ENCODE measurements around the gene SPATC1L. TPM values are rescaled to one million over a fixed set of nuclear protein-coding genes. Genes with fewer than 3 reads are reported as not detected.

Gene SPATC1L
- polyA plus RNA-seq, 2 of the 4 experiments (the other 2 are of a cell fraction) = 0.14 TPM; not detected in 1

DNA sequence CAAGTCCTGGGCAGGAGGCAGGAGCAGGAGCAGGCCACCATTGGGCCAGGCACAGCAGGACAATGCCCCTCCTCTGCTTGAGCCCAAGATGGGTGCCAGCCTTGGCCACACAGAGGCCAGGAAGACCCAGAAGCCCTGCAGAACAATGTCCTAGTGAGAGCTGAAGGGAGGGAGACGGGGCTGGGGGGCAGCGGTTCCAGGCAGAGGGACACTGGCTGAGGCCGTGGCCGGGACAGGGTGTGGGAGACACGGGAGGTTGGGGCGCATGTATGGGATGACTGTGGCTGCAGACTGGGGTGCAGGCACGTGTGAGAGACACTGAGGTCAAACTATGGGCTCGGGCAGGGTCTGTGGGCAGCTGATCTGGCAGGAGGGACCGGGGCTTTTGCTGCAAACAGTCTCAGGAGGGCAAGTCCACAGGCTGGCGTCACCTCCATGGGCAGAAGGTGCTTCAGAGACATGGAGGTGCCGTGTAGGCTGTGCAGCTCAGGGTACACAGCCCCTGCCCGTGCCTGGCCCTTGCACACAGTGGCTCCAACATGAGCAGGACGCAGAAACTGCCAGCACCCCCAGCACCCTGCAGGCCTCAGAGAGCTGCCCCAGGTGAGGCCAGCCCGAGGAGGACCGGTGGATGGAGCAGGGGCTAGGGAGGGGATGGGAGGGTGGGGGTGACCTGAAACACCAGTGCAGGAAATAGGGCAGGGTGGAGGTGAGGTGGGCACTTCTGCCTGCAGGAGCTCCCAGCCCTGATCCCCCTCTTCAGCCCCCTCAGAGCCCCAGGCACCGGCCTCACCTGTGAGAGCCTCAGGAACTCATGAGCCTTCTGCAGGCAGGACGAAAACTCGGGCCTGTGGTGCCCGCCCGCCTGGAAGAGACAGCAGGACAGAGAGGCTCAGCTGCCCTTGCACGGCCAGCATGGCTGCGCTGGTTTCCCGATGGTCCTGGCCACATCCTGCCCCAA, 24.8 kb upstream of the SPATC1L start:
- H3K27ac ChIP-seq = no peak overlapping the region
- TF ChIP-seq CBX8 (IDR thresholded peaks at IDR 0.05) (no peak), RARB (CRISPR knock-in tag; IDR thresholded peaks at IDR 0.05) (no peak), PHF8 (IDR thresholded peaks at IDR 0.05; ENCODE audit: borderline replicate concordance, low read depth) (no peak), EHMT2 (IDR thresholded peaks at IDR 0.05; ENCODE audit: low read depth) (no peak), NR3C1 (IDR thresholded peaks at IDR 0.05) (no peak), ESRRA (IDR thresholded peaks at IDR 0.05; ENCODE audit: borderline replicate concordance, low read length) (no peak), ZC3H11A (IDR thresholded peaks at IDR 0.05) (no peak), EHF (CRISPR knock-in tag; IDR thresholded peaks at IDR 0.05) (no peak), KDM1A (IDR thresholded peaks at IDR 0.05; ENCODE audit: low read depth) (no peak), NPAS2 (CRISPR knock-in tag; IDR thresholded peaks at IDR 0.05; ENCODE audit: borderline replicate concordance) (no peak)
- TF ChIP-seq, protein P1, sequence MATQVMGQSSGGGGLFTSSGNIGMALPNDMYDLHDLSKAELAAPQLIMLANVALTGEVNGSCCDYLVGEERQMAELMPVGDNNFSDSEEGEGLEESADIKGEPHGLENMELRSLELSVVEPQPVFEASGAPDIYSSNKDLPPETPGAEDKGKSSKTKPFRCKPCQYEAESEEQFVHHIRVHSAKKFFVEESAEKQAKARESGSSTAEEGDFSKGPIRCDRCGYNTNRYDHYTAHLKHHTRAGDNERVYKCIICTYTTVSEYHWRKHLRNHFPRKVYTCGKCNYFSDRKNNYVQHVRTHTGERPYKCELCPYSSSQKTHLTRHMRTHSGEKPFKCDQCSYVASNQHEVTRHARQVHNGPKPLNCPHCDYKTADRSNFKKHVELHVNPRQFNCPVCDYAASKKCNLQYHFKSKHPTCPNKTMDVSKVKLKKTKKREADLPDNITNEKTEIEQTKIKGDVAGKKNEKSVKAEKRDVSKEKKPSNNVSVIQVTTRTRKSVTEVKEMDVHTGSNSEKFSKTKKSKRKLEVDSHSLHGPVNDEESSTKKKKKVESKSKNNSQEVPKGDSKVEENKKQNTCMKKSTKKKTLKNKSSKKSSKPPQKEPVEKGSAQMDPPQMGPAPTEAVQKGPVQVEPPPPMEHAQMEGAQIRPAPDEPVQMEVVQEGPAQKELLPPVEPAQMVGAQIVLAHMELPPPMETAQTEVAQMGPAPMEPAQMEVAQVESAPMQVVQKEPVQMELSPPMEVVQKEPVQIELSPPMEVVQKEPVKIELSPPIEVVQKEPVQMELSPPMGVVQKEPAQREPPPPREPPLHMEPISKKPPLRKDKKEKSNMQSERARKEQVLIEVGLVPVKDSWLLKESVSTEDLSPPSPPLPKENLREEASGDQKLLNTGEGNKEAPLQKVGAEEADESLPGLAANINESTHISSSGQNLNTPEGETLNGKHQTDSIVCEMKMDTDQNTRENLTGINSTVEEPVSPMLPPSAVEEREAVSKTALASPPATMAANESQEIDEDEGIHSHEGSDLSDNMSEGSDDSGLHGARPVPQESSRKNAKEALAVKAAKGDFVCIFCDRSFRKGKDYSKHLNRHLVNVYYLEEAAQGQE (IDR thresholded peaks at IDR 0.05) = no peak
- TF ChIP-seq, protein P2, sequence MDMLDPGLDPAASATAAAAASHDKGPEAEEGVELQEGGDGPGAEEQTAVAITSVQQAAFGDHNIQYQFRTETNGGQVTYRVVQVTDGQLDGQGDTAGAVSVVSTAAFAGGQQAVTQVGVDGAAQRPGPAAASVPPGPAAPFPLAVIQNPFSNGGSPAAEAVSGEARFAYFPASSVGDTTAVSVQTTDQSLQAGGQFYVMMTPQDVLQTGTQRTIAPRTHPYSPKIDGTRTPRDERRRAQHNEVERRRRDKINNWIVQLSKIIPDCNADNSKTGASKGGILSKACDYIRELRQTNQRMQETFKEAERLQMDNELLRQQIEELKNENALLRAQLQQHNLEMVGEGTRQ (IDR thresholded peaks at IDR 0.05) = no peak
- ChIA-PET CTCF (no interaction called here), POLR2A (no interaction called here)
- FAIRE-seq = no peak
- no peak for DNase-seq (ENCODE audit: low read depth in 1 of 2, low spot score in 1 of 2)
- H3K9me3 ChIP-seq = no peaks in the 10 kb centered on the region
- WGBS (ENCODE audit: missing lambda C conversion rate) = 85% methylated on average over 13 of the region's 23 CpGs
- H3K4me2 ChIP-seq = no peak overlapping the region
- no peaks in the 10 kb centered on the region for H3K4me1 ChIP-seq
- no peak overlapping the region for H3K4me3 ChIP-seq
- no peak for ATAC-seq

DNA sequence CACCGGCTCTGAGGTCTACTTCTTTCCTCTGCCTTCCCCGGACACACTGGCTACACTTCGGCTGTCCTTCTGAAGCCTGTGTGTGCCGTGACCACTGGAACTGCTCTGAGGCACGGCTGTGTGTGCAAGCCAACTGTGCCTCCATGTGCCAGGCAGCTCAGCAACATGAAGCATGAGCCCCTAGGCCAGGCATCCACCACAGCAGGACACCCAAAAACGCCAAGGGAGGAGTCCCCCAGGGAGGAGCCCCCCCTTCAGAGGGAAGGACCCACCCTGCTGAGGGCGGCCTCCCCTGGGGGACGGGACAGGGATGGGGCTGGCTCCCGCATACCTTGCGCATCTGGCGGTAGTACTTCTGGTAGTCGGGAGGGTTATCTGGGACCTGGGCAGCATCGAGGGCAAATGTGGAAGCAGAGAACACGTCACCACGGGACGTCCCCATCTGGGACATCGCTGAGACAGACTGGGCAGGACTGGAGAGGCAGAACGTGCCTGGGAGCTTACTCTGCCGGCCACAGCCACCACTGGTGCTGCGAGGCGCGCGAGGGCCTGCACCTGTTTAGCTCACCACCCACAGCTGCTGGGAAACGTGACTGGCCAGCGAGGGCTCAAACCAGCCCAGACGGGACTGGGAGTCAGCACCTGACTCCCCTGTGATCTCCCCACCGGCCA, 23.8 kb upstream of the SPATC1L start:
- no peak for TF ChIP-seq ESRRA (IDR thresholded peaks at IDR 0.05; ENCODE audit: borderline replicate concordance, low read length)
- TF ChIP-seq, protein P3, sequence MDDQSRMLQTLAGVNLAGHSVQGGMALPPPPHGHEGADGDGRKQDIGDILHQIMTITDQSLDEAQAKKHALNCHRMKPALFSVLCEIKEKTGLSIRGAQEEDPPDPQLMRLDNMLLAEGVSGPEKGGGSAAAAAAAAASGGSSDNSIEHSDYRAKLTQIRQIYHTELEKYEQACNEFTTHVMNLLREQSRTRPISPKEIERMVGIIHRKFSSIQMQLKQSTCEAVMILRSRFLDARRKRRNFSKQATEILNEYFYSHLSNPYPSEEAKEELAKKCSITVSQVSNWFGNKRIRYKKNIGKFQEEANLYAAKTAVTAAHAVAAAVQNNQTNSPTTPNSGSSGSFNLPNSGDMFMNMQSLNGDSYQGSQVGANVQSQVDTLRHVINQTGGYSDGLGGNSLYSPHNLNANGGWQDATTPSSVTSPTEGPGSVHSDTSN (IDR thresholded peaks at IDR 0.05) = no peak
- TF ChIP-seq, protein P4, sequence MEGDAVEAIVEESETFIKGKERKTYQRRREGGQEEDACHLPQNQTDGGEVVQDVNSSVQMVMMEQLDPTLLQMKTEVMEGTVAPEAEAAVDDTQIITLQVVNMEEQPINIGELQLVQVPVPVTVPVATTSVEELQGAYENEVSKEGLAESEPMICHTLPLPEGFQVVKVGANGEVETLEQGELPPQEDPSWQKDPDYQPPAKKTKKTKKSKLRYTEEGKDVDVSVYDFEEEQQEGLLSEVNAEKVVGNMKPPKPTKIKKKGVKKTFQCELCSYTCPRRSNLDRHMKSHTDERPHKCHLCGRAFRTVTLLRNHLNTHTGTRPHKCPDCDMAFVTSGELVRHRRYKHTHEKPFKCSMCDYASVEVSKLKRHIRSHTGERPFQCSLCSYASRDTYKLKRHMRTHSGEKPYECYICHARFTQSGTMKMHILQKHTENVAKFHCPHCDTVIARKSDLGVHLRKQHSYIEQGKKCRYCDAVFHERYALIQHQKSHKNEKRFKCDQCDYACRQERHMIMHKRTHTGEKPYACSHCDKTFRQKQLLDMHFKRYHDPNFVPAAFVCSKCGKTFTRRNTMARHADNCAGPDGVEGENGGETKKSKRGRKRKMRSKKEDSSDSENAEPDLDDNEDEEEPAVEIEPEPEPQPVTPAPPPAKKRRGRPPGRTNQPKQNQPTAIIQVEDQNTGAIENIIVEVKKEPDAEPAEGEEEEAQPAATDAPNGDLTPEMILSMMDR (IDR thresholded peaks at IDR 0.05) = no peak
- TF ChIP-seq, protein P5, sequence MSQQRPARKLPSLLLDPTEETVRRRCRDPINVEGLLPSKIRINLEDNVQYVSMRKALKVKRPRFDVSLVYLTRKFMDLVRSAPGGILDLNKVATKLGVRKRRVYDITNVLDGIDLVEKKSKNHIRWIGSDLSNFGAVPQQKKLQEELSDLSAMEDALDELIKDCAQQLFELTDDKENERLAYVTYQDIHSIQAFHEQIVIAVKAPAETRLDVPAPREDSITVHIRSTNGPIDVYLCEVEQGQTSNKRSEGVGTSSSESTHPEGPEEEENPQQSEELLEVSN (IDR thresholded peaks at IDR 0.05; ENCODE audit: borderline replicate concordance, low read depth) = no peak
- TF ChIP-seq MAZ (IDR thresholded peaks at IDR 0.05; ENCODE audit: borderline replicate concordance, low read depth, low read length) = no peak
- no peak for TF ChIP-seq RFX5 (IDR thresholded peaks at IDR 0.05)
- TF ChIP-seq CHD2 (IDR thresholded peaks at IDR 0.05; ENCODE audit: low read length, partially characterized antibody) = no peak
- TF ChIP-seq HDAC2 (IDR thresholded peaks at IDR 0.05) = no peak
- no peak for TF ChIP-seq NFE2L2 (conservative IDR thresholded peaks at IDR 0.05; ENCODE audit: low read length)
- TF ChIP-seq, protein P6, sequence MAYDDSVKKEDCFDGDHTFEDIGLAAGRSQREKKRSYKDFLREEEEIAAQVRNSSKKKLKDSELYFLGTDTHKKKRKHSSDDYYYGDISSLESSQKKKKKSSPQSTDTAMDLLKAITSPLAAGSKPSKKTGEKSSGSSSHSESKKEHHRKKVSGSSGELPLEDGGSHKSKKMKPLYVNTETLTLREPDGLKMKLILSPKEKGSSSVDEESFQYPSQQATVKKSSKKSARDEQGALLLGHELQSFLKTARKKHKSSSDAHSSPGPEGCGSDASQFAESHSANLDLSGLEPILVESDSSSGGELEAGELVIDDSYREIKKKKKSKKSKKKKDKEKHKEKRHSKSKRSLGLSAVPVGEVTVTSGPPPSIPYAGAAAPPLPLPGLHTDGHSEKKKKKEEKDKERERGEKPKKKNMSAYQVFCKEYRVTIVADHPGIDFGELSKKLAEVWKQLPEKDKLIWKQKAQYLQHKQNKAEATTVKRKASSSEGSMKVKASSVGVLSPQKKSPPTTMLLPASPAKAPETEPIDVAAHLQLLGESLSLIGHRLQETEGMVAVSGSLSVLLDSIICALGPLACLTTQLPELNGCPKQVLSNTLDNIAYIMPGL (CRISPR knock-in tag; IDR thresholded peaks at IDR 0.05; ENCODE audit: borderline replicate concordance) = no peak
- TF ChIP-seq POLR2AphosphoS2 (conservative IDR thresholded peaks at IDR 0.05; ENCODE audit: low read length) = no peak
- FAIRE-seq = no peak
- ChIA-PET POLR2A (no interaction called here), CTCF (interaction anchor here (1.5 kb wide), 1 partner anchor 17 kb away, joined by 4 read pairs; no protein-coding TSS in a partner anchor)
- no peak overlapping the region for H3K4me3 ChIP-seq
- DNase-seq (ENCODE audit: low read depth in 1 of 2, low spot score in 1 of 2) = no peak
- no peak overlapping the region for H3K27ac ChIP-seq
- WGBS (ENCODE audit: missing lambda C conversion rate) = 86% methylated on average over 10 of the region's 27 CpGs
- H3K4me2 ChIP-seq = no peak overlapping the region
- no peaks in the 10 kb centered on the region for H3K4me1 ChIP-seq
- H3K9me3 ChIP-seq = no peaks in the 10 kb centered on the region
- no peak for ATAC-seq
